Neural cell (in vitro differentiated cells): ENCODE results near the gene KCNAB1.

ENCODE experiments used
- EZH2 ChIP-seq: fragments of 200-600, 300-800 bp; shearing (Covaris generic), sonication (generic); IDR thresholded peaks from 2 replicates; pipeline ENCODE4 v1.6.1; 2014; ENCODE audit warnings: antibody characterized with exemption, low read length, borderline replicate concordance, mild to moderate bottlenecking; ENCODE audit not compliant: insufficient read depth, poor library complexity, severe bottlenecking
- TF ChIP-seq, protein P1 (sequence below): fragments of 450-650 bp; IDR thresholded peaks from 2 replicates; pipeline ENCODE4 v1.5.1; 2014; ENCODE audit warnings: antibody characterized with exemption, mild to moderate bottlenecking, moderate library complexity; ENCODE audit not compliant: poor library complexity, severe bottlenecking

DNA sequence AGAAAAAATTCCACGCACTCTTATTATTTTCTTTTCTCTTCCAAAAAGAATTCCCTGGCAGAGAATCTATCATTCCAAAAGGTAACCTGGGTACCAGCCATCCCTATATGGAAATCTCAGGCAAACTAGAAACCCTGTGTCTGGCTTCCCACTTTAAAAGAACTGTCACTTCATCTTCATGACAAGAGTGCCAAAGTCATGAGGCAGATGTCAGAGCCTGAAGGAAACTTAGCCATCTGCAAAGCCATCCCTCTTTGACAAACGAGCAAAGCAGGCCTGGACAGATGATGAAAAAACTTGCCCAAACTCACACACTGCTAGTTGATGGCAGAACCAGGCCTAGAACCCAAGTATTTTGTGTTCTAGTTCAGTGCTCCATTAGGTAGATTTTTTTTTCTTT lies 418.7 kb downstream of the KCNAB1 start:
- no peak for TF ChIP-seq EZH2
- TF ChIP-seq, protein P1, sequence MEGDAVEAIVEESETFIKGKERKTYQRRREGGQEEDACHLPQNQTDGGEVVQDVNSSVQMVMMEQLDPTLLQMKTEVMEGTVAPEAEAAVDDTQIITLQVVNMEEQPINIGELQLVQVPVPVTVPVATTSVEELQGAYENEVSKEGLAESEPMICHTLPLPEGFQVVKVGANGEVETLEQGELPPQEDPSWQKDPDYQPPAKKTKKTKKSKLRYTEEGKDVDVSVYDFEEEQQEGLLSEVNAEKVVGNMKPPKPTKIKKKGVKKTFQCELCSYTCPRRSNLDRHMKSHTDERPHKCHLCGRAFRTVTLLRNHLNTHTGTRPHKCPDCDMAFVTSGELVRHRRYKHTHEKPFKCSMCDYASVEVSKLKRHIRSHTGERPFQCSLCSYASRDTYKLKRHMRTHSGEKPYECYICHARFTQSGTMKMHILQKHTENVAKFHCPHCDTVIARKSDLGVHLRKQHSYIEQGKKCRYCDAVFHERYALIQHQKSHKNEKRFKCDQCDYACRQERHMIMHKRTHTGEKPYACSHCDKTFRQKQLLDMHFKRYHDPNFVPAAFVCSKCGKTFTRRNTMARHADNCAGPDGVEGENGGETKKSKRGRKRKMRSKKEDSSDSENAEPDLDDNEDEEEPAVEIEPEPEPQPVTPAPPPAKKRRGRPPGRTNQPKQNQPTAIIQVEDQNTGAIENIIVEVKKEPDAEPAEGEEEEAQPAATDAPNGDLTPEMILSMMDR, result no peak
